GM12878 (cell line): ENCODE measurements around the gene GIT1. TPM values are rescaled to one million over a fixed set of nuclear protein-coding genes. Genes with fewer than 3 reads are reported as not detected.

ENCODE experiments used
- ATAC-seq: fragments of 200-7000 bp; cut with Tn5 transposase; 3 replicates; pipeline ENCODE4 v1.9.1; 2020; ENCODE audit warnings: mild to moderate bottlenecking, moderate library complexity
- BruUV-seq: library from RNA; stranded (reverse); fragments of 400-500 nt; replicated peaks from 2 replicates; lab custom pipeline; 2021; lab: Mats Ljungman, UMichigan
- CTCF ChIA-PET: fragments of 300-600 bp; sonication (Branson Sonifier 250); formaldehyde crosslinking; extraction: SDS; loops from one replicate; lab custom pipeline; 2021; ENCODE audit warnings: inconsistent platforms; lab: Yijun Ruan, JAX
- POLR2A ChIA-PET: fragments of 350-600 bp; formaldehyde crosslinking; extraction: SDS; loops from one replicate; lab custom pipeline; 2021; ENCODE audit warnings: inconsistent platforms; lab: Charles Lee
- RAD21 ChIA-PET: fragments of 300-600 bp; sonication (Branson Sonifier 250); formaldehyde crosslinking; loops from one replicate; lab custom pipeline; 2023; ENCODE audit warnings: antibody characterized with exemption; ENCODE audit not compliant: unreplicated experiment; lab: Charles Lee
- SMC1A ChIA-PET: fragments of 300-600 bp; sonication (Branson Sonifier 250); formaldehyde crosslinking; loops from one replicate; lab custom pipeline; 2023; ENCODE audit not compliant: unreplicated experiment, uncharacterized antibody; lab: Charles Lee
- DNase-seq: peaks from one replicate; pipeline ENCODE4 v3.0.0-alpha.2; 2011; ENCODE audit warnings: low read depth, low spot score
- FAIRE-seq: peaks from 3 replicates; lab custom pipeline; 2011; peaks lifted over from hg19 to GRCh38; lab: Jason Lieb, UNC
- H2AFZ ChIP-seq: 2 replicates; pipeline ENCODE4 v1.6.0; 2011; ENCODE audit warnings: low read depth, low read length, control low read depth; ENCODE audit not compliant: control insufficient read depth
- H3K27ac ChIP-seq: 2 replicates; pipeline ENCODE4 v1.5.1; 2011; ENCODE audit warnings: control low read depth; ENCODE audit not compliant: control insufficient read depth, insufficient read depth
- H3K27me3 ChIP-seq, 2 experiments: replicated peaks in 1 of 2; 2 replicates each; pipeline versions ENCODE4 v1.6.0 to v1.6.1; 2011; ENCODE audit warnings: low read length in 1 of 2; ENCODE audit not compliant: control insufficient read depth in 2 of 2, insufficient read depth in 2 of 2
- H3K36me3 ChIP-seq, 2 experiments: 2 replicates each; pipeline ENCODE4 v1.5.1; 2011; ENCODE audit warnings: low read length in 1 of 2; ENCODE audit not compliant: control insufficient read depth in 2 of 2, insufficient read depth in 2 of 2
- H3K4me1 ChIP-seq: 2 replicates; pipeline ENCODE4 v1.6.1; 2011; ENCODE audit warnings: mild to moderate bottlenecking, low read length, moderate library complexity, mixed read lengths; ENCODE audit not compliant: control insufficient read depth, insufficient read depth
- H3K4me2 ChIP-seq: 2 replicates; pipeline ENCODE4 v1.6.0; 2011; ENCODE audit warnings: control low read depth; ENCODE audit not compliant: control insufficient read depth, insufficient read depth
- H3K4me3 ChIP-seq: fragments of 200-600 bp; sonication (generic); 2 replicates; pipeline ENCODE4 v1.5.1; 2016
- H3K79me2 ChIP-seq: 2 replicates; pipeline ENCODE4 v1.6.0; 2011; ENCODE audit warnings: low read length; ENCODE audit not compliant: control insufficient read depth, insufficient read depth
- H3K9ac ChIP-seq: 2 replicates; pipeline ENCODE4 v1.8.0; 2011; ENCODE audit warnings: low read length, control low read depth, mixed read lengths; ENCODE audit not compliant: control insufficient read depth, insufficient read depth
- H3K9me3 ChIP-seq: replicated peaks from 3 replicates; pipeline ENCODE4 v1.5.1; 2011; ENCODE audit warnings: mild to moderate bottlenecking, low read length; ENCODE audit not compliant: control insufficient read depth, insufficient read depth
- H4K20me1 ChIP-seq: 2 replicates; pipeline ENCODE4 v1.6.0; 2011; ENCODE audit not compliant: control insufficient read depth, insufficient read depth
- CHD1 ChIP-seq: IDR thresholded peaks from 2 replicates; pipeline ENCODE4 v1.6.1; 2012; ENCODE audit warnings: low read depth, low read length, improper control_type of control experiment
- EED ChIP-seq: sonication (generic); IDR thresholded peaks from 2 replicates; pipeline ENCODE4 v1.6.1; 2016; ENCODE audit warnings: antibody characterized with exemption, low read depth
- EP300 ChIP-seq, 2 experiments: fragments of 150-350 bp in 1 of 2; IDR thresholded peaks; 2 replicates each; pipeline ENCODE4 v1.6.1; 2011 to 2012; ENCODE audit warnings: low read depth in 2 of 2, low read length in 2 of 2, borderline replicate concordance in 1 of 2, improper control_type of control experiment in 1 of 2, inconsistent platforms in 1 of 2; ENCODE audit not compliant: control insufficient read depth in 1 of 2
- FOS ChIP-seq: IDR thresholded peaks from 3 replicates; pipeline ENCODE4 v1.6.1; 2011; ENCODE audit warnings: borderline replicate concordance; ENCODE audit not compliant: insufficient read length; ENCODE audit errors: extremely low read depth
- GABPA ChIP-seq: IDR thresholded peaks from 2 replicates; pipeline ENCODE4 v1.6.1; 2014; ENCODE audit warnings: antibody characterized with exemption, low read depth, mild to moderate bottlenecking, inconsistent platforms
- GATAD2B ChIP-seq: fragments of 450-650 bp; conservative IDR thresholded peaks from 2 replicates; pipeline ENCODE4 v1.6.1; 2017; ENCODE audit warnings: low read depth, mild to moderate bottlenecking, moderate library complexity
- HDAC6 ChIP-seq: fragments of 200-600 bp; sonication (generic); IDR thresholded peaks from one replicate; pipeline ENCODE4 v1.8.0; 2017; ENCODE audit warnings: antibody characterized with exemption; ENCODE audit not compliant: unreplicated experiment
- KLF5 ChIP-seq: fragments of 450-650 bp; IDR thresholded peaks from 2 replicates; pipeline ENCODE4 v1.6.1; 2014; ENCODE audit warnings: mild to moderate bottlenecking; ENCODE audit not compliant: partially characterized antibody
- MYB ChIP-seq: fragments of 150-350 bp; IDR thresholded peaks from 2 replicates; pipeline ENCODE4 v1.6.1; 2014; ENCODE audit warnings: mild to moderate bottlenecking, low read depth, low read length, borderline replicate concordance
- NFXL1 ChIP-seq: fragments of 450-650 bp; IDR thresholded peaks from 2 replicates; pipeline ENCODE4 v1.6.1; 2017; ENCODE audit warnings: antibody characterized with exemption, mild to moderate bottlenecking, borderline replicate concordance
- SP1 ChIP-seq: IDR thresholded peaks from one replicate; pipeline ENCODE4 v1.6.1; 2011; ENCODE audit warnings: low read depth, low read length
- SPI1 ChIP-seq: IDR thresholded peaks from 2 replicates; pipeline ENCODE4 v1.6.1; 2011; ENCODE audit warnings: low read depth, mild to moderate bottlenecking, low read length, moderate library complexity, borderline replicate concordance; ENCODE audit not compliant: insufficient read depth
- SREBF2 ChIP-seq: IDR thresholded peaks from 2 replicates; pipeline ENCODE4 v1.6.1; 2012; ENCODE audit warnings: mild to moderate bottlenecking, low read length
- WRNIP1 ChIP-seq: IDR thresholded peaks from 2 replicates; pipeline ENCODE4 v1.6.1; 2011; ENCODE audit warnings: low read depth, low read length, improper control_type of control experiment, borderline replicate concordance
- ZNF217 ChIP-seq: fragments of 450-650 bp; IDR thresholded peaks from 2 replicates; pipeline ENCODE4 v1.6.1; 2017; ENCODE audit warnings: antibody characterized with exemption, mild to moderate bottlenecking
- ZNF687 ChIP-seq: fragments of 450-650 bp; IDR thresholded peaks from 2 replicates; pipeline ENCODE4 v1.6.1; 2017; ENCODE audit warnings: mild to moderate bottlenecking, moderate library complexity
- WGBS: methylation state at CpG from one replicate; pipeline ENCODE4 v1.1.6; 2016; ENCODE audit warnings: low lambda C conversion rate; ENCODE audit not compliant: insufficient replicate concordance, insufficient coverage; ENCODE audit errors: missing lambda C conversion rate; 5-methylcytosine and 5-hydroxymethylcytosine counted together
- in situ Hi-C: fragments of 300-500 bp; cut with MboI; formaldehyde crosslinking; loops from 9 replicates; pipeline ENCODE4 v1.14.3; 2018; ENCODE audit warnings: mixed read lengths
- intact Hi-C: fragments of 100-400 bp; cut with micrococcal nuclease; formaldehyde crosslinking; loops from one replicate; pipeline ENCODE4 v1.14.2; 2022; ENCODE audit not compliant: unreplicated experiment
- polyA plus RNA-seq, 11 experiments: library from polyadenylated mRNA; depleted of rRNA in 4 of 11; unstranded in 6 of 11; stranded (reverse) in 5 of 11; fragments of >200 nt; fragmentation: Nextera tagmentation in 4 of 11; fragmentation: Illumina TruSeq in 1 of 11; extraction: Ambion mirVana in 4 of 11; extraction: Trizol in 1 of 11; gene quantifications; 1 replicate in 1 of 11; 2 replicates in 10 of 11; pipeline versions ENCODE4 v1.2.1 to v1.2.3, GENCODE V29; 2011 to 2016; ENCODE audit warnings: inconsistent platforms in 2 of 11, missing spikeins in 2 of 11, low read depth in 1 of 11
- total RNA-seq, 4 experiments: library from RNA; depleted of rRNA in 3 of 4; stranded (reverse); fragments of >200 nt in 3 of 4; fragmentation: Illumina TruSeq in 1 of 4; extraction: Trizol in 1 of 4; gene quantifications; 2 replicates each; pipeline versions ENCODE4 v1.2.1 to v1.2.3, GENCODE V29; 2013 to 2021
- TF ChIP-seq, protein P1 (sequence below): fragments of 450-650 bp; conservative IDR thresholded peaks from 2 replicates; pipeline ENCODE4 v1.6.1; 2017; ENCODE audit warnings: mild to moderate bottlenecking, moderate library complexity

Gene GIT1
- total and polyA plus RNA-seq, 10 of the 15 experiments (the other 5 are each of a cell fraction or from before 2014, with no cell fraction given) = 0.24 to 45.3 (median 20.9) TPM

DNA sequence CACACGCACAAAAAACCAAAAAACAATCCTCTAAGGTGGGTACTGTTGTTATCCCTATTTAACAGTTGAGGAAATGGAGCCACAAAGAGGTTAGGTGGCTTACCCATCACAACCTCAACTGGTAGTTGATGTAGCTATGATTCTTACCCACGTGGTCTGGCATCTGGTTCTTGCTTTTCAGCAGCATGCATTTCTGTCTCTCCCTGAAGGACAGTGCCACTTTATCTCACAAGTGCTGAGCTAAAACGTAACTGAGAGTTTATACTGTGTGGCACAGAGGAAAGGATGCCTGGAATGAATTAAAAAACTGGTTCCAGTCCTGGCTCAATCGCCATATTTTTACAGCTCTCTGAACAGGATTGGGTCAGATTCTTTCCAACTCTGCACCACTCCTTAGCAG is 35.1 kb upstream of the GIT1 start:
- WGBS = 39% methylated on average over 4 of the region's 4 CpGs
- POLR2A ChIA-PET = interaction anchor here (0.7 kb wide), 1 partner anchor 258 kb away, joined by 3 read pairs; no protein-coding TSS in a partner anchor
- FAIRE-seq = no peak
- intact Hi-C loops (loop anchor here (5.0 kb wide), 1 partner anchor 48 kb away; no protein-coding TSS in a partner anchor), in situ Hi-C loops (no loop called here)
- no peaks in the 10 kb centered on the region for H3K9me3 ChIP-seq
- no peak overlapping the region for H3K9ac ChIP-seq
- 0 out of 2 replicates have a peak, but pooled peaks cover 3% of the 10 kb centered on the region for H4K20me1 ChIP-seq
- H2AFZ ChIP-seq = no peak overlapping the region
- no peak for ATAC-seq
- H3K36me3 ChIP-seq = peaks cover 3 to 8% of the 10 kb centered on the region in 2 experiments; a peak in 2 of 4 replicates
- RAD21 ChIA-PET = no interaction called here
- no peaks in the 10 kb centered on the region for H3K79me2 ChIP-seq
- H3K4me2 ChIP-seq = no peak overlapping the region
- no peak overlapping the region for H3K27ac ChIP-seq
- H3K4me1 ChIP-seq = peaks cover 5% of the 10 kb centered on the region; the same call in 1 of the 2 replicates
- SMC1A ChIA-PET = interaction anchor here (0.9 to 1.4 kb wide), 5 partner anchors 9 to 306 kb away, joined by 3 to 4 read pairs (median 3); no protein-coding TSS in a partner anchor
- TF ChIP-seq ZNF217 (no peak), SP1 (no peak), CHD1 (no peak), SREBF2 (no peak), EP300 (IDR thresholded peaks at IDR 0.05; ENCODE audit: borderline replicate concordance in 1 of 2, control insufficient read depth in 1 of 2, low read depth in 2 of 2, low read length in 2 of 2) (no peak), FOS (no peak), MYB (no peak), HDAC6 (no peak), GABPA (no peak), WRNIP1 (no peak), EED (no peak), GATAD2B (no peak), NFXL1 (no peak), KLF5 (no peak), SPI1 (no peak), ZNF687 (no peak)
- TF ChIP-seq, protein P1, sequence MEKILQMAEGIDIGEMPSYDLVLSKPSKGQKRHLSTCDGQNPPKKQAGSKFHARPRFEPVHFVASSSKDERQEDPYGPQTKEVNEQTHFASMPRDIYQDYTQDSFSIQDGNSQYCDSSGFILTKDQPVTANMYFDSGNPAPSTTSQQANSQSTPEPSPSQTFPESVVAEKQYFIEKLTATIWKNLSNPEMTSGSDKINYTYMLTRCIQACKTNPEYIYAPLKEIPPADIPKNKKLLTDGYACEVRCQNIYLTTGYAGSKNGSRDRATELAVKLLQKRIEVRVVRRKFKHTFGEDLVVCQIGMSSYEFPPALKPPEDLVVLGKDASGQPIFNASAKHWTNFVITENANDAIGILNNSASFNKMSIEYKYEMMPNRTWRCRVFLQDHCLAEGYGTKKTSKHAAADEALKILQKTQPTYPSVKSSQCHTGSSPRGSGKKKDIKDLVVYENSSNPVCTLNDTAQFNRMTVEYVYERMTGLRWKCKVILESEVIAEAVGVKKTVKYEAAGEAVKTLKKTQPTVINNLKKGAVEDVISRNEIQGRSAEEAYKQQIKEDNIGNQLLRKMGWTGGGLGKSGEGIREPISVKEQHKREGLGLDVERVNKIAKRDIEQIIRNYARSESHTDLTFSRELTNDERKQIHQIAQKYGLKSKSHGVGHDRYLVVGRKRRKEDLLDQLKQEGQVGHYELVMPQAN = no peak
- no peak overlapping the region for H3K4me3 ChIP-seq
- DNase-seq = no peak
- CTCF ChIA-PET = interaction anchor here (1.8 to 3.0 kb wide), 2 partner anchors 43 to 155 kb away, joined by 6 to 13 read pairs; no protein-coding TSS in a partner anchor
- no peaks in the 10 kb centered on the region for H3K27me3 ChIP-seq
- BruUV-seq = no TSS peak
